Measurements from ENCODE around the gene CD63. TPM values are rescaled to one million over a fixed set of nuclear protein-coding genes. Genes with fewer than 3 reads are reported as not detected.

CD63 gene
- total RNA-seq, 4 donors from 2014 or later, result 727 to 1,052 (median 875) TPM

- TF ChIP-seq, protein P1, sequence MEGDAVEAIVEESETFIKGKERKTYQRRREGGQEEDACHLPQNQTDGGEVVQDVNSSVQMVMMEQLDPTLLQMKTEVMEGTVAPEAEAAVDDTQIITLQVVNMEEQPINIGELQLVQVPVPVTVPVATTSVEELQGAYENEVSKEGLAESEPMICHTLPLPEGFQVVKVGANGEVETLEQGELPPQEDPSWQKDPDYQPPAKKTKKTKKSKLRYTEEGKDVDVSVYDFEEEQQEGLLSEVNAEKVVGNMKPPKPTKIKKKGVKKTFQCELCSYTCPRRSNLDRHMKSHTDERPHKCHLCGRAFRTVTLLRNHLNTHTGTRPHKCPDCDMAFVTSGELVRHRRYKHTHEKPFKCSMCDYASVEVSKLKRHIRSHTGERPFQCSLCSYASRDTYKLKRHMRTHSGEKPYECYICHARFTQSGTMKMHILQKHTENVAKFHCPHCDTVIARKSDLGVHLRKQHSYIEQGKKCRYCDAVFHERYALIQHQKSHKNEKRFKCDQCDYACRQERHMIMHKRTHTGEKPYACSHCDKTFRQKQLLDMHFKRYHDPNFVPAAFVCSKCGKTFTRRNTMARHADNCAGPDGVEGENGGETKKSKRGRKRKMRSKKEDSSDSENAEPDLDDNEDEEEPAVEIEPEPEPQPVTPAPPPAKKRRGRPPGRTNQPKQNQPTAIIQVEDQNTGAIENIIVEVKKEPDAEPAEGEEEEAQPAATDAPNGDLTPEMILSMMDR (IDR thresholded peaks at IDR 0.05; ENCODE audit: low read depth), result no peak
These were observed 33.5 kb downstream of the CD63 start for GRCh38 chr12:55695349-55695748.

DNA sequence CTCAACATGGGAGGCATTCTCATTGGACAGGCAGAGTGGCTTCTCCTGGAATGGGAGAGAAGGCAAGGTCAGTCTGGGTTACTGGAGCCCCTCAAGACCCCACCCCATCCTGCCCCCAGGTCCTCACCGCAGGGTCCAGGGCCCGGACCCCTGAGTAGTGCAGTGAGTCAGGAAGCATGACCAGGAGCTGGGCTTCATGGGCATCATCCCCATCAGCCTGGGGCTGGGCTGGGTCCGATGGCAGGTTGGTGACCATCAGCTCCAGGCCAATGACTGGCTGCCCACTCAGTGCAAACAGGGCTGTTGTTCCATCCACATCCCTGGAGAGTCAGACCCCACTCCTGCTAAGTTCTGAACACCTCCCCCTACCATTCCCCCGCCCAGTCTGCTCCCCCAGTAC is 34.2 kb downstream of the CD63 start:
- TF ChIP-seq, protein P1 (IDR thresholded peaks at IDR 0.05; ENCODE audit: low read depth), result no peak

- TF ChIP-seq, protein P1 (IDR thresholded peaks at IDR 0.05; ENCODE audit: low read depth), result no peak
These were observed 34.7 kb downstream of the CD63 start for GRCh38 chr12:55694188-55694515.

DNA sequence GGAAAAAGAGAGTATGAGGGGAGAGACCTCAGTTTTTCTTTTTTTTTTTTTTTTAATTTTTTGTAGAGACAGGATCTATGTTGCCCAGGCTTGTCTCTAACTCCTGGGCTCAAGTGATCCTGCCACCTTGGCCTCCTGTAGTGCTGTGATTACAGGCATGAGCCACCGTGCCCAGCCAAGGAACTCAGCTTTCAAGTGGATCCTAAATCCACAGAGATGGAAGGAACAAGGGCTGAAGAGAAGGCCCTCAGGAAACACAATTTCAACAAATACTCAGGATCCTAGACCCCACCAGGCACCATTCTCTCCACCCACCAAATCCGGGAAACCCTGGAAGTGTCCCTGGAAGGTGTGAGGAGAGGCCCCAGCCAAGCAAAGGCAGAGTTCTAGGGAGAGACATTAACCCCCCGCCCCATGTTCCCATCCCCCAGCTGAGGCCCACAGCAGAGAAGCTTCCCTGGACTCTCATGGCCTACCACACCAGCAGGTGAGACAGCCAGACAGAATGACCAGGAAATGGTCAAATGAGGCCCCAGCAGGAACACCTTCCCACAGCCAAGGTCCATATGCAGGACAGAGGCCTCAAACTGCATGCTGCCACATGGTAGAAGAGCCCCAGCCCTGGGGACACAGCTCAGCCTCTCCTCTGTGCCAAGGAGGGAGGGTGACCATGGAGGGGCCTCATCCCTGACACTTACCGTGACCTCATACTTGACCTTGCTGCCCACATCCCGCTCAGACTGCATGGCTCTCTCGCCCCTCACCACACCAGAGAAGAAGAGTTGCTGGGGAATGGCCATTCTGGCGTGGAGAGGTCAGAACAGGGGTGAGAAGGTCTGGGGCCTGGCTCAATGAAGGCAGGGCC is 35.3 kb downstream of the CD63 start:
- TF ChIP-seq, protein P1 (IDR thresholded peaks at IDR 0.05; ENCODE audit: low read depth), result no peak

GRCh38 chr12:55692631-55693322 is 36.0 kb downstream of the CD63 start:
- TF ChIP-seq, protein P1 (IDR thresholded peaks at IDR 0.05; ENCODE audit: low read depth), result no peak

DNA sequence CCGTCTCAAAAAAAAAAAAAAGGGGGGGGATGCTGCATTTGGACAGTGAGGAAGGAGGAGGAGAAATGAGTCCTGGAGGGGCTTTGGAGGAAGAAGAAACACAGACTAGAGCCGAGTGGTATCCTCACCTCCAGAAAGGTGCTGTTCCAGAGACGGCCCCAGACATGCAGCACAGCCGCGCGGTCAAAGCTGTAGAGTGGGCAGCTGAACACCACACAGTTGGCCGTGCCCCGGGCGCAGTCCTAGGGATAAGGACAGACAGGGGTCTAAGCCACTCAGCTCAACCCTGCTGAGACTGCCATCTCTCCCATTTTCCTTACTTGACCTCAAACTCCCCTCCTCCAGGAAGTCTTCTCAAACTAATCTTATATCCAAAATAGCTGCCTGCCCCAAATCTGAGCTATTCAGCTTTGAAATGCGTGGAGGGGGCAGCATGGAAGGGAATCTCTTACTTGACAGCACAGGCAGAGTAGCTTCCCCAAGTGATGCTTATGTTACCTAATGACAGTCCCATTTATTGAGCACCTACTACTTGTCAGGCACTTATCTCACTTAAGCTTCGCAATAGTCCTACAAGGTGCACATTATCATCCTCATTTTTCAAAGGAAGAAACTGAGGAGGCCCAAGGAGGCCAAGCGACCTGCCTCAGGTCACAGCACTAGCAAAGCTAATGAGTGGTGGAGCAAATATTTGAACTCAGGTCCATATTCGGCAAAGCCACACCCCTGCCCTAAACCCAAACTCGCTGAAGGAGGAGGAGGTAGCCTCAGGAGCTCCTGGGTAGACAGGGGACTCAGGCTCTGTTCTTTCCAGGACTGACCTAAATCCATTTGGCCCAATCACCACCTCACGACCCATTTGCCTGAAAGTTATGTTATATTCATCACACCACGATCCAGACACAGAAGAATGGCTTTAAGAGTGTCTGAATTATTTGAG is 39.8 kb downstream of the CD63 start:
- TF ChIP-seq, protein P1 (IDR thresholded peaks at IDR 0.05; ENCODE audit: low read depth), result no peak

Measured in subcutaneous adipose tissue (tissue), 4 donors.